IMR-90 (cell line): ENCODE results near the gene OSER1. TPM values are rescaled to one million over a fixed set of nuclear protein-coding genes. Genes with fewer than 3 reads are reported as not detected.

ENCODE experiments used
- ATAC-seq: fragments of 200-7000 bp; cut with Tn5 transposase; 2 replicates; pipeline ENCODE4 v1.9.1; 2020; ENCODE audit warnings: low read depth, mild to moderate bottlenecking, moderate library complexity
- BruUV-seq: library from RNA; stranded (reverse); fragments of 400-500 nt; replicated peaks from 2 replicates; lab custom pipeline; 2021; lab: Mats Ljungman, UMichigan
- CTCF ChIA-PET: fragments of 300-600 bp; formaldehyde crosslinking; extraction: SDS; loops from one replicate; lab custom pipeline; 2021; ENCODE audit warnings: antibody characterized with exemption; lab: Yijun Ruan, JAX
- POLR2A ChIA-PET: fragments of 300-600 bp; sonication (Branson Sonifier 250); formaldehyde crosslinking; loops from one replicate; lab custom pipeline; 2022; ENCODE audit warnings: antibody characterized with exemption; ENCODE audit not compliant: unreplicated experiment; lab: Charles Lee
- DNase-seq: peaks from one replicate; pipeline ENCODE4 v3.0.0; 2013
- H2AFZ ChIP-seq: replicated peaks from 2 replicates; pipeline ENCODE3; 2013; ENCODE audit warnings: low read length, mild to moderate bottlenecking; ENCODE audit not compliant: poor library complexity
- H2AK5ac ChIP-seq: 2 replicates; pipeline ENCODE4 v1.6.1; 2013; ENCODE audit warnings: low read depth, low read length, inconsistent platforms
- H2AK9ac ChIP-seq: replicated peaks from 2 replicates; pipeline ENCODE3; 2013; ENCODE audit warnings: mild to moderate bottlenecking, low read depth, low read length, moderate library complexity; ENCODE audit not compliant: poor library complexity
- H2BK120ac ChIP-seq: 2 replicates; pipeline ENCODE4 v1.6.1; 2013; ENCODE audit warnings: low read depth, low read length, inconsistent platforms
- H2BK15ac ChIP-seq: 3 replicates; pipeline ENCODE4 v1.6.1; 2013; ENCODE audit warnings: low read depth, low read length, inconsistent platforms
- H2BK20ac ChIP-seq: 2 replicates; pipeline ENCODE4 v1.6.1; 2013; ENCODE audit warnings: low read depth, mild to moderate bottlenecking, inconsistent platforms, low read length, moderate library complexity
- H2BK5ac ChIP-seq: 2 replicates; pipeline ENCODE4 v1.6.1; 2013; ENCODE audit warnings: mild to moderate bottlenecking, low read depth, low read length, inconsistent platforms; ENCODE audit not compliant: poor library complexity, severe bottlenecking
- H3K14ac ChIP-seq: replicated peaks from 2 replicates; pipeline ENCODE4 v1.6.1; 2013; ENCODE audit warnings: low read depth, low read length, inconsistent platforms
- H3K18ac ChIP-seq: 2 replicates; pipeline ENCODE4 v1.6.1; 2013; ENCODE audit warnings: low read depth, low read length, control low read depth
- H3K23ac ChIP-seq: 2 replicates; pipeline ENCODE4 v1.6.1; 2013; ENCODE audit warnings: low read depth, low read length, inconsistent platforms
- H3K27ac ChIP-seq: 2 replicates; pipeline ENCODE4 v1.5.1; 2013; ENCODE audit warnings: mild to moderate bottlenecking, control low read depth, low read length; ENCODE audit not compliant: insufficient read depth
- H3K27me3 ChIP-seq: 2 replicates; pipeline ENCODE4 v1.6.1; 2013; ENCODE audit warnings: low read length; ENCODE audit not compliant: control insufficient read depth, insufficient read depth
- H3K36me3 ChIP-seq: 2 replicates; pipeline ENCODE4 v1.6.1; 2013; ENCODE audit warnings: low read length, mixed read lengths; ENCODE audit not compliant: control insufficient read depth, insufficient read depth
- H3K4ac ChIP-seq: 2 replicates; pipeline ENCODE4 v1.6.1; 2013; ENCODE audit warnings: low read depth, low read length, inconsistent platforms
- H3K4me1 ChIP-seq: 2 replicates; pipeline ENCODE4 v1.6.1; 2013; ENCODE audit warnings: low read length, mixed read lengths; ENCODE audit not compliant: control insufficient read depth, insufficient read depth
- H3K4me2 ChIP-seq: 2 replicates; pipeline ENCODE4 v1.6.1; 2013; ENCODE audit warnings: low read depth, mild to moderate bottlenecking, control low read depth, low read length, moderate library complexity
- H3K4me3 ChIP-seq: 2 replicates; pipeline ENCODE4 v1.5.1; 2013; ENCODE audit warnings: low read depth, mild to moderate bottlenecking, control low read depth, low read length, moderate library complexity; ENCODE audit not compliant: insufficient read depth
- H3K56ac ChIP-seq: 2 replicates; pipeline ENCODE4 v1.6.1; 2013; ENCODE audit warnings: low read length, inconsistent platforms; ENCODE audit not compliant: insufficient read depth; ENCODE audit errors: extremely low read depth
- H3K79me1 ChIP-seq, 2 experiments: 2 replicates each; pipeline ENCODE4 v1.6.1; 2013; ENCODE audit warnings: low read length in 2 of 2, inconsistent platforms in 1 of 2, low read depth in 1 of 2
- H3K9ac ChIP-seq: 2 replicates; pipeline ENCODE4 v1.6.1; 2013; ENCODE audit warnings: low read depth, low read length, control low read depth
- H3K9me1 ChIP-seq: 2 replicates; pipeline ENCODE4 v1.6.1; 2013; ENCODE audit warnings: low read length, inconsistent platforms; ENCODE audit not compliant: insufficient read depth
- H3K9me3 ChIP-seq: 2 replicates; pipeline ENCODE4 v1.6.1; 2013; ENCODE audit warnings: low read length; ENCODE audit not compliant: control insufficient read depth, insufficient read depth
- H4K20me1 ChIP-seq: 2 replicates; pipeline ENCODE4 v1.6.1; 2013; ENCODE audit warnings: low read length, inconsistent platforms; ENCODE audit not compliant: insufficient read depth
- H4K5ac ChIP-seq: 2 replicates; pipeline ENCODE4 v1.6.1; 2013; ENCODE audit warnings: mild to moderate bottlenecking, low read depth, low read length, control low read depth
- H4K8ac ChIP-seq, 2 experiments: 2 replicates each; pipeline ENCODE4 v1.6.1; 2013; ENCODE audit warnings: low read depth in 2 of 2, low read length in 2 of 2, control low read depth in 1 of 2, inconsistent platforms in 1 of 2
- H4K91ac ChIP-seq: 2 replicates; pipeline ENCODE4 v1.6.1; 2013; ENCODE audit warnings: low read depth, low read length, inconsistent platforms; ENCODE audit not compliant: insufficient read depth
- BHLHE40 ChIP-seq: fragments of 150-350 bp; IDR thresholded peaks from 2 replicates; pipeline ENCODE4 v1.6.1; 2016; ENCODE audit warnings: mild to moderate bottlenecking, low read depth, low read length
- CTCF ChIP-seq: conservative IDR thresholded peaks from 2 replicates; pipeline ENCODE4 v1.5.1; 2012; ENCODE audit warnings: mild to moderate bottlenecking, low read depth, low read length, improper control_type of control experiment
- MAFK ChIP-seq: IDR thresholded peaks from 2 replicates; pipeline ENCODE4 v1.6.1; 2012; ENCODE audit warnings: low read depth, low read length, improper control_type of control experiment
- MXI1 ChIP-seq: IDR thresholded peaks from 2 replicates; pipeline ENCODE4 v1.6.1; 2012; ENCODE audit warnings: low read depth, mild to moderate bottlenecking, low read length, moderate library complexity, borderline replicate concordance
- NFE2L2 ChIP-seq: fragments of 150-350 bp; IDR thresholded peaks from 2 replicates; pipeline ENCODE4 v1.6.1; 2016; ENCODE audit warnings: low read depth, mild to moderate bottlenecking, low read length
- RAD21 ChIP-seq: IDR thresholded peaks from 2 replicates; pipeline ENCODE4 v1.6.1; 2012; ENCODE audit warnings: low read length, improper control_type of control experiment
- SMC3 ChIP-seq: fragments of 150-350 bp; IDR thresholded peaks from 2 replicates; pipeline ENCODE4 v1.6.1; 2016; ENCODE audit warnings: low read depth, mild to moderate bottlenecking, antibody characterized with exemption, low read length, moderate library complexity
- WGBS, 2 experiments: methylation state at CpG; one replicate each; pipeline versions ENCODE4 v1.1.5 to v1.1.7; 2013; ENCODE audit warnings: missing lambda C conversion rate in 2 of 2; ENCODE audit not compliant: insufficient read length in 1 of 2; ENCODE audit errors: extremely low coverage in 2 of 2; 5-methylcytosine and 5-hydroxymethylcytosine counted together
- dilution Hi-C: fragments of 300-500 bp; cut with HindIII; formaldehyde crosslinking; loops from one replicate; pipeline ENCODE4 v1.14.3; 2018; ENCODE audit warnings: low sequenced_read_pairs; ENCODE audit not compliant: unreplicated experiment
- in situ Hi-C: fragments of 300-500 bp; cut with MboI; formaldehyde crosslinking; loops from 3 replicates; pipeline ENCODE4 v1.14.3; 2019; ENCODE audit warnings: low sequenced_read_pairs, inconsistent platforms, mixed read lengths
- intact Hi-C: fragments of 100-400 bp; cut with micrococcal nuclease; formaldehyde crosslinking; loops from 2 replicates; pipeline ENCODE4 v1.10.0; 2022
- polyA plus RNA-seq, 3 experiments: library from polyadenylated mRNA; depleted of rRNA; stranded (reverse); fragments of >200 nt; gene quantifications; 2 replicates each; pipeline ENCODE4 v1.2.3, GENCODE V29; 2012; ENCODE audit warnings: low replicate concordance in 1 of 3
- total RNA-seq: library from RNA; depleted of rRNA; stranded (reverse); fragments of >200 nt; gene quantifications from 2 replicates; pipeline ENCODE4 v1.2.3, GENCODE V29; 2012

Gene OSER1
- total and polyA plus RNA-seq, 2 of the 4 experiments (the other 2 are of a cell fraction): 32.6 to 70.6 TPM

GRCh38 chr20:44255942-44256341, 45.4 kb upstream of the OSER1 start:
- Histone ChIP-seq H2BK120ac (no peak overlapping the region), H3K14ac (no peak overlapping the region), H3K4me1 (no peaks in the 10 kb centered on the region), H3K4me2 (no peak overlapping the region), H2BK20ac (no peak overlapping the region), H3K9me1 (no peaks in the 10 kb centered on the region), H3K4ac (no peak overlapping the region), H3K79me1 (no peaks in the 10 kb centered on the region), H3K4me3 (no peak overlapping the region), H2BK15ac (no peak overlapping the region), H3K18ac (no peak overlapping the region), H3K23ac (no peak overlapping the region), H3K56ac (no peak overlapping the region), H3K9ac (no peak overlapping the region), H3K27ac (no peak overlapping the region), H2AK5ac (no peak overlapping the region), H3K36me3 (no peaks in the 10 kb centered on the region), H3K9me3 (no peaks in the 10 kb centered on the region), H2AFZ (no peak overlapping the region), H4K5ac (no peak overlapping the region), H4K91ac (no peak overlapping the region), H2AK9ac (no peak overlapping the region), H4K8ac (no peak overlapping the region), H4K20me1 (no peaks in the 10 kb centered on the region), H2BK5ac (no peak overlapping the region), H3K27me3 (peaks cover 5% of the 10 kb centered on the region; the same call in 1 of the 2 replicates)
- DNase-seq: no peak
- ChIA-PET CTCF (no interaction called here), POLR2A (interaction anchor here (0.6 kb wide), 1 partner anchor 9 kb away, joined by 3 read pairs; the partner anchor contains the start of gene GDAP1L1)
- WGBS, 2 experiments: no CpG with 5 or more reads among the region's 1 CpG
- dilution Hi-C loops (no loop called here), in situ Hi-C loops (no loop called here), intact Hi-C loops (no loop called here)
- TF ChIP-seq NFE2L2: no peak
- no peak for TF ChIP-seq SMC3
- TF ChIP-seq BHLHE40: no peak
- no peak for TF ChIP-seq RAD21
- TF ChIP-seq MXI1: no peak
- no peak for TF ChIP-seq CTCF
- TF ChIP-seq MAFK: no peak
- ATAC-seq: no peak
- no TSS peak for BruUV-seq
